HEK293T (cell line): Measurements from ENCODE around the gene INSM2.

Experiments used
- CTCF ChIA-PET: fragments of 350-600 bp; formaldehyde crosslinking; extraction: SDS; loops from one replicate; lab custom pipeline; 2021; ENCODE audit warnings: antibody characterized with exemption, inconsistent platforms; lab: Yijun Ruan, JAX
- POLR2A ChIA-PET: fragments of 350-600 bp; formaldehyde crosslinking; extraction: SDS; loops from one replicate; lab custom pipeline; 2020; ENCODE audit warnings: antibody characterized with exemption, inconsistent platforms; lab: Yijun Ruan, JAX
- DNase-seq: peaks from one replicate; pipeline ENCODE4 v3.0.0; 2012; ENCODE audit warnings: mixed read lengths; ENCODE audit errors: extremely low spot score
- ARNT ChIP-seq: fragments of 450-650 bp; IDR thresholded peaks from 2 replicates; pipeline ENCODE4 v1.6.1; 2017; ENCODE audit warnings: mild to moderate bottlenecking
- BHLHE40 ChIP-seq: fragments of 450-650 bp; IDR thresholded peaks from 2 replicates; pipeline ENCODE4 v1.6.1; 2016; ENCODE audit warnings: mild to moderate bottlenecking, moderate library complexity, borderline replicate concordance
- CTBP1 ChIP-seq: fragments of 450-650 bp; IDR thresholded peaks from 2 replicates; pipeline ENCODE4 v1.6.1; 2016; ENCODE audit warnings: borderline replicate concordance
- ELF4 ChIP-seq: fragments of 450-650 bp; IDR thresholded peaks from 2 replicates; pipeline ENCODE4 v1.6.1; 2017; ENCODE audit warnings: antibody characterized with exemption
- FOXA1 ChIP-seq: fragments of 450-650 bp; IDR thresholded peaks from 2 replicates; pipeline ENCODE4 v1.6.1; 2016; ENCODE audit warnings: mild to moderate bottlenecking
- FOXK2 ChIP-seq: fragments of 450-650 bp; IDR thresholded peaks from 2 replicates; pipeline ENCODE4 v1.6.1; 2016; ENCODE audit warnings: mild to moderate bottlenecking
- FOXM1 ChIP-seq: fragments of 450-650 bp; IDR thresholded peaks from 2 replicates; pipeline ENCODE4 v1.6.1; 2017; ENCODE audit warnings: mild to moderate bottlenecking, borderline replicate concordance
- HDGF ChIP-seq: fragments of 450-650 bp; IDR thresholded peaks from 2 replicates; pipeline ENCODE4 v1.6.1; 2017; ENCODE audit warnings: antibody characterized with exemption, borderline replicate concordance
- L3MBTL2 ChIP-seq: fragments of 450-650 bp; conservative IDR thresholded peaks from 2 replicates; pipeline ENCODE4 v1.6.1; 2016; ENCODE audit warnings: mild to moderate bottlenecking
- LEF1 ChIP-seq: fragments of 450-650 bp; IDR thresholded peaks from 2 replicates; pipeline ENCODE4 v1.6.1; 2017; ENCODE audit warnings: mild to moderate bottlenecking, borderline replicate concordance
- NFRKB ChIP-seq: fragments of 450-650 bp; IDR thresholded peaks from 2 replicates; pipeline ENCODE4 v1.6.1; 2016; ENCODE audit warnings: mild to moderate bottlenecking, moderate library complexity
- PKNOX1 ChIP-seq: fragments of 450-650 bp; IDR thresholded peaks from 2 replicates; pipeline ENCODE4 v1.6.1; 2016
- SP1 ChIP-seq: fragments of 450-650 bp; IDR thresholded peaks from 2 replicates; pipeline ENCODE4 v1.6.1; 2017
- SUZ12 ChIP-seq: fragments of 450-650 bp; IDR thresholded peaks from 2 replicates; pipeline ENCODE4 v1.6.1; 2016; ENCODE audit warnings: mild to moderate bottlenecking
- TARDBP ChIP-seq: fragments of 450-650 bp; IDR thresholded peaks from 2 replicates; pipeline ENCODE4 v1.6.1; 2016
- ZNF384 ChIP-seq: fragments of 450-650 bp; IDR thresholded peaks from 2 replicates; pipeline ENCODE4 v1.6.1; 2016

The INSM2 gene

GRCh38 chr14:35533357-35534207, at the start of gene INSM2:
TSS of gene INSM2 (plus strand) at chr14:35534164. CDS start at chr14:35534253, 89 bp downstream.
- POLR2A ChIA-PET, result interaction anchor here (1.2 kb wide), 1 partner anchor 293 kb away, joined by 3 read pairs; the partner anchor contains the start of gene BRMS1L
- CTCF ChIA-PET, result interaction anchor here (0.5 to 1.1 kb wide), 6 partner anchors 9 to 259 kb away, joined by 3 to 5 read pairs (median 4); no protein-coding TSS in a partner anchor
- TF ChIP-seq L3MBTL2, result peak; percentile 70; the same call in 1 of the 2 replicates
- no peak for TF ChIP-seq PKNOX1
- DNase-seq, result peak; percentile 84

GRCh38 chr14:35492569-35493014, 41.4 kb upstream of the INSM2 start:
- CTCF ChIA-PET, result no interaction called here
- no peak for TF ChIP-seq FOXK2
- no peak for TF ChIP-seq TARDBP
- TF ChIP-seq FOXA1, result no peak
- no peak for TF ChIP-seq ZNF384
- TF ChIP-seq PKNOX1, result no peak
- no peak for TF ChIP-seq ELF4
- TF ChIP-seq NFRKB, result no peak
- no peak for TF ChIP-seq ARNT
- TF ChIP-seq L3MBTL2, result no peak
- no peak for TF ChIP-seq LEF1
- no peak for TF ChIP-seq HDGF
- TF ChIP-seq SUZ12, result no peak
- TF ChIP-seq CTBP1, result no peak
- TF ChIP-seq SP1, result no peak
- no peak for TF ChIP-seq FOXM1
- POLR2A ChIA-PET, result no interaction called here
- DNase-seq, result no peak

GRCh38 chr14:35495278-35495677, 38.7 kb upstream of the INSM2 start:
- CTCF ChIA-PET, result interaction anchor here (1.4 kb wide), 1 partner anchor 12 kb away, joined by 3 read pairs; no protein-coding TSS in a partner anchor
- no peak for DNase-seq
- POLR2A ChIA-PET, result no interaction called here
- TF ChIP-seq PKNOX1 (no peak), ELF4 (no peak), FOXK2 (no peak), LEF1 (no peak), ARNT (no peak), L3MBTL2 (no peak), SP1 (no peak), TARDBP (no peak), CTBP1 (no peak), ZNF384 (no peak), NFRKB (no peak), SUZ12 (no peak), BHLHE40 (no peak)

- ChIA-PET POLR2A (no interaction called here), CTCF (no interaction called here)
- DNase-seq, result no peak
- TF ChIP-seq CTBP1 (no peak), L3MBTL2 (no peak), TARDBP (no peak), HDGF (no peak), FOXM1 (no peak), PKNOX1 (no peak), ELF4 (no peak), SP1 (no peak), FOXK2 (no peak), LEF1 (no peak), NFRKB (no peak), ARNT (no peak), FOXA1 (no peak), ZNF384 (no peak), BHLHE40 (no peak), SUZ12 (no peak)
Observed at GRCh38 chr14:35499180-35499579, 34.8 kb upstream of the INSM2 start.

GRCh38 chr14:35503646-35504045, 30.3 kb upstream of the INSM2 start:
- TF ChIP-seq L3MBTL2 (no peak), TARDBP (no peak), ELF4 (no peak), NFRKB (no peak), HDGF (no peak), SP1 (no peak), FOXA1 (no peak), LEF1 (no peak), BHLHE40 (no peak), FOXM1 (no peak), SUZ12 (no peak), PKNOX1 (no peak), CTBP1 (no peak), ARNT (no peak), ZNF384 (no peak), FOXK2 (no peak)
- ChIA-PET POLR2A (no interaction called here), CTCF (no interaction called here)
- DNase-seq, result no peak
